Measurements from ENCODE around the gene VWA1. TPM values are rescaled to one million over a fixed set of nuclear protein-coding genes. Genes with fewer than 3 reads are reported as not detected.
"Not testable (repeated sequence)": the region's sequence is repeated elsewhere in the genome, so short reads cannot be mapped to it uniquely, and the experiment has no call there.

Gene VWA1
- total RNA-seq, 1 donor from 2014 or later, result 2.4 TPM

- H3K9me3 Mint-ChIP-seq, result no peaks in the 10 kb centered on the region
- no peaks in the 10 kb centered on the region for H3K9me3 ChIP-seq (ENCODE audit: low read depth)
- no peaks in the 10 kb centered on the region for H4K20me1 ChIP-seq (ENCODE audit: low read depth)
- no peaks in the 10 kb centered on the region for H3K27me3 ChIP-seq
- H3K79me2 ChIP-seq (ENCODE audit: low read depth), result no peaks in the 10 kb centered on the region
- H3K27ac ChIP-seq, result no peak overlapping the region
- no peak overlapping the region for H3K27ac Mint-ChIP-seq
- no peaks in the 10 kb centered on the region for H3K4me1 Mint-ChIP-seq
- H3K36me3 ChIP-seq, result no peaks in the 10 kb centered on the region
- H3K4me3 ChIP-seq, result no peak overlapping the region
- no peaks in the 10 kb centered on the region for H3K36me3 Mint-ChIP-seq
- H3F3A ChIP-seq (ENCODE audit: low read depth), result no peaks in the 10 kb centered on the region
- H3K27me3 Mint-ChIP-seq (ENCODE audit: insufficient read depth, low read depth), result peaks cover 3% of the 10 kb centered on the region
- DNase-seq (ENCODE audit: low spot score), result no peak
- no peaks in the 10 kb centered on the region for H3K4me1 ChIP-seq
- H3K4me3 Mint-ChIP-seq, result no peak overlapping the region
- no peak for TF ChIP-seq EZH2 (IDR thresholded peaks at IDR 0.05)
- TF ChIP-seq EZH2phosphoT487 (IDR thresholded peaks at IDR 0.05), result no peak
- no peak for TF ChIP-seq CTCF (IDR thresholded peaks at IDR 0.05)
- no peak overlapping the region for H3K4me2 ChIP-seq
- H2AFZ ChIP-seq (replicated peaks), result no peak overlapping the region
- H3K9ac ChIP-seq, result no peak overlapping the region
Measured at GRCh38 chr1:1452882-1453281, 17.4 kb downstream of the VWA1 start.

GRCh38 chr1:1454286-1455056 lies 19.0 kb downstream of the VWA1 start:
- not testable (repeated sequence) for H3K9ac ChIP-seq; H4K20me1 ChIP-seq (ENCODE audit: low read depth); H3K9me3 ChIP-seq (ENCODE audit: low read depth); H3K4me1 Mint-ChIP-seq; H3K4me3 Mint-ChIP-seq; H3K9me3 Mint-ChIP-seq; H3K36me3 ChIP-seq; H3F3A ChIP-seq (ENCODE audit: low read depth); H3K27me3 Mint-ChIP-seq (ENCODE audit: insufficient read depth, low read depth); DNase-seq (ENCODE audit: low spot score); H3K4me1 ChIP-seq; H3K4me2 ChIP-seq; H3K27ac ChIP-seq; H3K27me3 ChIP-seq; H2AFZ ChIP-seq (replicated peaks); H3K79me2 ChIP-seq (ENCODE audit: low read depth); H3K36me3 Mint-ChIP-seq; H3K4me3 ChIP-seq; H3K27ac Mint-ChIP-seq

- Histone ChIP-seq H3K27me3 (no peaks in the 10 kb centered on the region), H3K36me3 (no peaks in the 10 kb centered on the region), H3K4me3 (no peak overlapping the region), H3F3A (ENCODE audit: low read depth) (no peaks in the 10 kb centered on the region), H3K4me2 (no peak overlapping the region), H3K9me3 (ENCODE audit: low read depth) (no peaks in the 10 kb centered on the region), H3K27ac (no peak overlapping the region), H2AFZ (replicated peaks) (no peak overlapping the region), H3K9ac (no peak overlapping the region), H3K4me1 (no peaks in the 10 kb centered on the region), H4K20me1 (ENCODE audit: low read depth) (no peaks in the 10 kb centered on the region), H3K79me2 (ENCODE audit: low read depth) (no peaks in the 10 kb centered on the region)
- no peak overlapping the region for H3K27ac Mint-ChIP-seq
- H3K9me3 Mint-ChIP-seq, result no peaks in the 10 kb centered on the region
- no peak for DNase-seq (ENCODE audit: low spot score)
- H3K4me3 Mint-ChIP-seq, result no peak overlapping the region
- TF ChIP-seq CTCF (IDR thresholded peaks at IDR 0.05) (no peak), EZH2 (IDR thresholded peaks at IDR 0.05) (no peak), EZH2phosphoT487 (IDR thresholded peaks at IDR 0.05) (no peak)
- H3K36me3 Mint-ChIP-seq, result no peaks in the 10 kb centered on the region
- H3K4me1 Mint-ChIP-seq, result no peaks in the 10 kb centered on the region
- peaks cover 4% of the 10 kb centered on the region for H3K27me3 Mint-ChIP-seq (ENCODE audit: insufficient read depth, low read depth)
Measured at GRCh38 chr1:1455366-1455884, 19.9 kb downstream of the VWA1 start.

- not testable (repeated sequence) for H3K36me3 Mint-ChIP-seq; H3F3A ChIP-seq (ENCODE audit: low read depth); H3K9me3 Mint-ChIP-seq; H3K27ac Mint-ChIP-seq; H4K20me1 ChIP-seq (ENCODE audit: low read depth); H3K27ac ChIP-seq; H3K4me2 ChIP-seq; H3K79me2 ChIP-seq (ENCODE audit: low read depth); DNase-seq (ENCODE audit: low spot score); H3K9ac ChIP-seq; H3K36me3 ChIP-seq; H3K9me3 ChIP-seq (ENCODE audit: low read depth); H3K4me1 Mint-ChIP-seq; H3K4me3 Mint-ChIP-seq; H2AFZ ChIP-seq (replicated peaks); H3K27me3 ChIP-seq; H3K27me3 Mint-ChIP-seq (ENCODE audit: insufficient read depth, low read depth); H3K4me3 ChIP-seq; H3K4me1 ChIP-seq
Measured at GRCh38 chr1:1455934-1456333, 20.4 kb downstream of the VWA1 start.

- H3K27ac Mint-ChIP-seq, result peak overlapping the region; percentile 29
- not testable (repeated sequence) for DNase-seq (ENCODE audit: low spot score); H3F3A ChIP-seq (ENCODE audit: low read depth); H3K27me3 Mint-ChIP-seq (ENCODE audit: insufficient read depth, low read depth); H3K4me3 ChIP-seq; H3K36me3 Mint-ChIP-seq; H3K4me1 Mint-ChIP-seq; H3K79me2 ChIP-seq (ENCODE audit: low read depth); H3K4me2 ChIP-seq; H3K9me3 Mint-ChIP-seq; H3K27ac ChIP-seq; H3K4me1 ChIP-seq; H3K9me3 ChIP-seq (ENCODE audit: low read depth); H4K20me1 ChIP-seq (ENCODE audit: low read depth); H3K4me3 Mint-ChIP-seq; H3K9ac ChIP-seq; H2AFZ ChIP-seq (replicated peaks); H3K36me3 ChIP-seq; H3K27me3 ChIP-seq
Measured at GRCh38 chr1:1456683-1457255, 21.3 kb downstream of the VWA1 start.

GRCh38 chr1:1459156-1459555 lies 23.7 kb downstream of the VWA1 start:
- H3K79me2 ChIP-seq (ENCODE audit: low read depth); H3K4me3 ChIP-seq; H3K27me3 ChIP-seq; H2AFZ ChIP-seq (replicated peaks); H3K4me2 ChIP-seq; H3K9ac ChIP-seq; H3K9me3 Mint-ChIP-seq; H3K27ac Mint-ChIP-seq; H3K27me3 Mint-ChIP-seq (ENCODE audit: insufficient read depth, low read depth); H3K4me1 ChIP-seq; DNase-seq (ENCODE audit: low spot score); H3K9me3 ChIP-seq (ENCODE audit: low read depth); H3K36me3 ChIP-seq; H3K36me3 Mint-ChIP-seq; H3F3A ChIP-seq (ENCODE audit: low read depth); H3K27ac ChIP-seq; H4K20me1 ChIP-seq (ENCODE audit: low read depth); H3K4me1 Mint-ChIP-seq; H3K4me3 Mint-ChIP-seq: not testable (repeated sequence)
